ENCODE data around the gene UBE2C.

GRCh38 chr20:45819466-45819865, 7.0 kb downstream of the UBE2C start:
- TF ChIP-seq CTCF (IDR thresholded peaks at IDR 0.05) (no peak), POLR2A (IDR thresholded peaks at IDR 0.05) (no peak)
